ENCODE results near the gene PFN1.

GRCh38 chr17:4951486-4951885, 3.2 kb upstream of the PFN1 start:
- no peak for TF ChIP-seq CTCF (IDR thresholded peaks at IDR 0.05; ENCODE audit: low read depth, low read length, poor library complexity, severe bottlenecking)
- TF ChIP-seq EZH2phosphoT487 (IDR thresholded peaks at IDR 0.05; ENCODE audit: borderline replicate concordance, low read length), result no peak

Measured in DOHH2 (cell line).